RPMI8226 (cell line): ENCODE data around the gene LSM12.
"Not testable (repeated sequence)": the region's sequence is repeated elsewhere in the genome, so short reads cannot be mapped to it uniquely, and the experiment has no call there.

ENCODE experiments used
- DNase-seq: peaks from one replicate; pipeline ENCODE4 v3.0.0-alpha.2; 2015

The LSM12 gene

DNA sequence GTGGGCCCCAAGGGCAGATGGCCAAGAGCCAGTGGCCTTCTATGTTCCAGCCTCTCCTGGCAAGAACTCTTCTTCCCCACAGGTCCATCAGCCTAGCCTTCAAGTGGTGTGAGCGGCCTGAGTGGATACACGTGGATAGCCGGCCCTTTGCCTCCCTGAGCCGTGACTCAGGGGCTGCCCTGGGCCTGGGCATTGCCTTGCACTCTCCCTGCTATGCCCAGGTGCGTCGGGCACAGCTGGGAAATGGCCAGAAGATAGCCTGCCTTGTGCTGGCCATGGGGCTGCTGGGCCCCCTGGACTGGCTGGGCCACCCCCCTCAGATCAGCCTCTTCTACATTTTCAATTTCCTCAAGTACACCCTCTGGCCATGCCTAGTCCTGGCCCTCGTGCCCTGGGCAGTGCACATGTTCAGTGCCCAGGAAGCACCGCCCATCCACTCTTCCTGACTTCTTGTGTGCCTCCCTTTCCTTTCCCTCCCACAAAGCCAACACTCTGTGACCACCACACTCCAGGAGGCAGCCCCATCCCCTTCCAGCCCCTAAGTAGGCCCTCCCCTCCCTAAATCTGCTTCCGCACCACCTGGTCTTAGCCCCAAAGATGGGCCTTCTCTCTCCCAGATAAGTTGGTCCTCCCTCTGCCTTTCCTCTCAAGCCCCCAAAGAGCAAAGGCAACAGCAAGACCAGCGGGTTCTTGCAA is 9.3 kb upstream of the LSM12 start:
- DNase-seq, result no peak

DNA sequence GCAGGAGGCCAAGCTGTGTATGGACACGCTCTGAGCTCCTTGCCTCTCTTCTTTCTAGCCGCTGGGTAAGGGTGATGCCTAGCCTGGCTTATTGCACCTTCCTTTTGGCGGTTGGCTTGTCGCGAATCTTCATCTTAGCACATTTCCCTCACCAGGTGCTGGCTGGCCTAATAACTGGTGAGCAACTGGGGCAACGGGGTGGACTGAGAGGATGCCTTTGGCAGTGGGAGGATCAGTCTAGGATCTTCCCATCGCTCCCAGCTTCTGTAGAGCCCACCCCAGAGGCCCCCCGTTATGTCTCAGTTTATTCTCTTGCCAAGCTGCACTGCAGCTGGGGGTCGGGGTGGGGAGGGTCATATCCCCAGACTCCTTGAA is 8.4 kb upstream of the LSM12 start:
- DNase-seq, result no peak

DNA sequence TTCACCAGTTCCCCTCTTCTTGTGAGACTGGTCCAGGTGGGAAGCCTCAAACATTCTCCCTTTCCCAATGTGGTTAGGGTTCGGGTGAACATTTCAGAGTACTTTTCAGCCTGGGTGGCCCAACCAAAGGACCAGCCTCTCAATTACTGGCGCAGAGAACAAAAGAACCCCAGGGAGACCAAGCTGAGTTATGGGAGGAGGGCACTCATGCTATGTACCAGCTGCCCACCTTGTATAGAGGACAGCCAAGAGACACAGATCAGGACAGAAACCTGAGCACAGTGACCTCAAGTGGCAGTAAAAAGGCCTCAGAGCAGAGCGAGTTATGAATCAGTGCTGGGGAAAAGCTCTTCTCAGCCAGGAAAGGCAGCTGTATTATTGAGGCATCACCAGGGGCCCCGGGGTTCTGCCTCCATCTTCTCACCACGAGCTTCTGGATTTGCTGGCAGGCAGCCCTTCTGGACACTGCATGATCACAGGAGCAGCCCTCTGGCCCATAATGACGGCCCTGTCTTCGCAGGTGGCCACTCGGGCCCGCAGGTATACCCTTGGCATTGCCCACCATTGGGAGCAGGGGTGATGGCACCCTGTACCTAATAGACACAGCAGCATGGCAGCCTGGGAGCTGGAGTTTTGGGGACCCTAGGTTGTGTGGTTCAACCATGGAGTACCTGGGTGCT is 7.9 kb upstream of the LSM12 start:
- no peak for DNase-seq

DNA sequence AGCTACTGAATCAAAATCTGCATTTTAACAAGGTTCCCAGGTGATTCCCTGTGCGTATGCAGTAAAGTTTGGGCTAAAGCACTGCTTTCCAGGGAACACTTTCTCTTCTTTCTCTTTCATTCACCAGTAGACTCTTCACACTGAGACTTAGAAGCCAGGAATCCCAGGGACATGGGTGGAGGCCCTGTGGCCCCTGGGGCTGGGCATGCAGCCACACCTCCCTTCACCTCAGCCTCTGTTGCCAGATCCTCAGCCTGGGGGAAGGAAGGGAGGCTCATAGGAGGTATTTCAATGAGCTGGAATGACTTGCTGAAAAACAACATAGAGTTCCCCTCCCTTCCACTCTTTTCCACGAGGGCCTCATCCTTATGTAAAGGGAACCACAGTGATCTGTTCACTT is 5.3 kb upstream of the LSM12 start:
- DNase-seq, result no peak

DNA sequence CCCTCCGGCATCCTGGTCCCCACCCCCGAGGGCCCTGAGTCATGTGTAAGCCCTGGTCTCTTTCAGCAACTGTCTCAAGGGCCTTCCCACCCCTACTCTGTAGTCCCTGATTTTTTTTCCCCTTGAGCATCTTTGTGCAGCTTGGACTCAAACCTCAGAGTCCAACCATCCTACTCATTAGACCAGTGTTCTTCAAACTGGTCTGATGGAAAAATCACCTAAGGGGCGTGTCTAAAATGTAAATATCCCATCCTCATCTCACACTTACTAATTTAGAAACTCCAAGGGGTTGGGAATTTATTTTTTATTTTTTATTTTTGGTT is 4.7 kb upstream of the LSM12 start:
- no peak for DNase-seq

DNA sequence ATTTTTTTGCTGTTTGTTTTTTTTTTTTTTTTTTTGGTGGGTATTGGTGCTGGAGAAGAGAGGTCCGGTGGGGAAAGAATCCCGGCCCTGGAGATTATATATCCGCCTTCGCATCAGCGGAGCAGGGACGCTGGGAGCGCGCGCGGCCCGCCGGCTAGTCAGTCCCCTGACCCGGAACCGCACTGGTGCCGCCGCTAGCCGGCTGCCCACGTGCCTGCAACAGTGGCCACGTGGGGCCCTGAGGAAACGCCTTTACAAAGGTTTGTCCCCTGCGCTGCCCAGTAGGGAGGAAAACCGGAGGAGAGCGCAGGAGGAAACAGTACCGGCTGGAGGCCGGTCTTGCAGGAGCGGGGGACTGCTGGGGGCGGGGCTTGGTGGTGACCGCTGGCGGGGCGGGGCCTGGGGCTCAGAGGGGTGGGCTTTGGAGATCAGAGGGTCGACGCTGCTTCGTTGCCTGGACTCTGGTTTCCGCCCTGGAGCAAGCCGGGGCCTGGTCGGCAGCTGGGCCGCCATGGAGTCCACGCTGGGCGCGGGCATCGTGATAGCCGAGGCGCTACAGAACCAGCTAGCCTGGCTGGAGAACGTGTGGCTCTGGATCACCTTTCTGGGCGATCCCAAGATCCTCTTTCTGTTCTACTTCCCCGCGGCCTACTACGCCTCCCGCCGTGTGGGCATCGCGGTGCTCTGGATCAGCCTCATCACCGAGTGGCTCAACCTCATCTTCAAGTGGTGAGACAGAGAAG is 4.2 kb upstream of the LSM12 start, which contains the start of gene G6PC3:
TSS of gene G6PC3 (plus strand) at position 281 of the 743 bp plus-strand sequence. CDS start at position 512, 231 bp downstream.
- DNase-seq, result peak; percentile 98

DNA sequence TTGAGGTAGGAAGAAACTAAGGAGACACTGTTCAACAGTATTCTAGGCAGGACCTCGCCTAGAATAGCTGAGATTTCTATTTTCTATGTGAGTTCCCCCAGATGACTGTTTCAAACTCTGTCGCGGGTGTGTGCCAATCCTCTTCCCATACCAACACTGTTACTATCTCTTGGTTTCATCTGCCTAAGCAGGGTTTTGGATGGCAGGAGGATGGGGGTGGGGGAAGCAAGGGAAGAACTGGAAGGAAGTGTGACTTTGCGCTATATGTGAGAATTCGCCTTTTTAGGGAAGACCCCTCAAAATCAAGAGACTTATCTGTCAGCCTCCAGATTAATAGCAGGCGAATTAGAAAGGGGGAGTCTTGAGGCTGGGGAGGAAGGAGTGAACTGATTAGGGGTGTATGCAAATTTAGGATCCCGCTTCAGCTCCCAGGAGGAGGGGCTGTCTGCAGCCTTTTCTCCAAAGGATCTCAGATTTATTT is 3.5 kb upstream of the LSM12 start:
- DNase-seq, result peak; percentile 35

DNA sequence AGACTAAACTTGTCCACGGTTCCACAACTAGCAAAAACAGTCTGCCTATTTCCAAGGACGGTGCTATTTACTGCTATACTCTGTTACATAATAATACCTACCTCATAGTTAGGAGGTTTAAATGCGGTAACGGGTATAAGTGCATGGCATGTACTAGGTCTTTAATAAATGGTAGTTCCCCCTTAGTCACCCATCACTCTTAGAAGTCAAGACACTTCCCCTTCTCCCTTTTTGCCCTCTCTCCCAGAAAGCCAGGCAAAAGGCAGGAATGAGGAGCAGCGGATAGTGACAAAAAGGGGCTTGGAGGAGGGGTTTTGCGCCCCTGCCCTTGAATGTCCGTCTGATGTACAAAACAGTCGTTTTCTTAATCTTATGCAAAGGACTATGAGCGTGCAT is 1.1 kb upstream of the LSM12 start:
- no peak for DNase-seq

DNA sequence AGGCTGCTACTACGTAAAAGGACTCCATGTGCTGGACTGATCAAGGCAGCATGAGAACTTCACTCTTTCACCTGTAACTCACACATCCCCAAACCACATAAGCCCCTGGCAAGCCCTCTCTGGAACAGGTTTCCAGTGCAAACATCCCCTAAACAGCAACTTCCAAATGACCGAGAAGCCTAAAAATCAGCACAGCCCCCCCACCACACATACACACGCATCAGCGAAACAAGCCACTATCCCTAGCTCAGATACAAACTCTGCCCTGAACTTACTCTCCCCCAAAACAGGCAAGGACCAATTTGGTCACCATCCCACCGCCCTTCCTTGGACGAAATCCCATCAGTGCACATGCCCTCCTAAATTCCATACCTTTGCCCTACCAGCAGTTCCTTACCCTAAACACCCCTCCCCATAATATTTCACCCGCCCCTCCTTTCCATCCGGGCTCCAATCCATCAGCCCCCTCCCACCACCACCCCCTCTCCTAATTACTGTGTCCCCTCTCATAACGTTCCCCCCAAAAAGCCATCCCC is 735 bp downstream of the LSM12 start:
- DNase-seq, result peak; percentile 29

DNA sequence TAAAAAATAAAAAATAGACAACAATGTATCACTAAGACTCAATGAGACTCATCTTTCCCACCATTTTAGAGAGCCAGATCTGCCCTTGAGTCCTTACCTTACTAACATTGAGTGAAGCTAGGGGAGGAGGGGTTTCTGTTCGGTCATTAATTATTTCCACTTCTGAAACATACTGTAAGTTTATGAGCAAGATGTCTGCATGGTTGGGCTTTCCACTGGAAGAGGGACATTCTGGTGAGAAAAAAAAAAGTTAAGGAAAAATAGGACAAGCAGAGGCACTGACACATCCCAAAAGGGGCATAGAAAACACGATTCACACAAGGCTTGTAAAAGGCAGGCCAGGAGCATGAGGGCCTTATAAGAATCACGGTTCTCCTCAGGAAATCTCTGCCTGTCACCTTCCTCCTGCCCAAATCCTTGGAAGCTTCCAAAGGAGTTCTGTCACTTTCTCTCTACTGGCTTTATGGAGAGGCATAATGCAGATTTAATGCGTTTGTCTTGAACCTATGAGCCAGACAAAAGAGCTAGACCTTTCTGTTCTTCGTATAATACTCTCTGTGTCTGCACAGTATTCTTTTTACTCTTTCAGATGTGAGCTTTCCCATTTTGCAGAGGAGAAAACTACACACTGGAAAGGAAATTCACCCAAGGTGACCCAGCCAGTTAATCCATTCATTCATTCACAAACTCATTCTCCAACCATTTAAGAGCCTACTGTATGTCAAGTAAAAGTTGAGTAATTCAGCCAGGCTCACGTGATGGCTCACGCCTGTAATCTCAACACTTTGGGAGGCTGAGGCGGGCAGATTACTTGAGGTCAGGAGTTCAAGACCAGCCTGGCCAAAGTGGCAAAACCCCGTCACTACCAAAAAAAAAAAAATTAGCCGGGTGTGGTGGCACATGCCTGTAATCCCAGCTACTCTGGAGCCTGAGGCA is 2.5 kb downstream of the LSM12 start:
- no peak for DNase-seq

DNA sequence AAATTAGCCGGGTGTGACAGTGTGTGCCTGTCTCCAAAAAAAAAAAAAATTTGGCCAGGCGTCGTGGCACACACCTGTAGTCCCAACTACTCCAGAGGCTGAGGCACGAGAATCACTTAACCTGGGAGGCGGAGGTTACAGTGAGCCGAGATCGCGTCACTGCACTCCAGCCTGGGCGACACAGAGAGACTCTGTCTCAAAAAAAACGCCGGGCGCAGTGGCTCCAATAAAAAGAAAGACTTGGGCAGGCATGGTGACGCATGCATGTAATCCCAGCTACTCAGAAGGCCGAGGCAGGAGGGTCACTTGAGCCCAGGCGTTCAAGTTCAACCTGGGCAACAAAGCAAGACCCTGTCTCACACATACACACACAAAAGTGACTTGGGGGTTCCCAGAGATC is 3.6 kb downstream of the LSM12 start:
- DNase-seq, result no peak

DNA sequence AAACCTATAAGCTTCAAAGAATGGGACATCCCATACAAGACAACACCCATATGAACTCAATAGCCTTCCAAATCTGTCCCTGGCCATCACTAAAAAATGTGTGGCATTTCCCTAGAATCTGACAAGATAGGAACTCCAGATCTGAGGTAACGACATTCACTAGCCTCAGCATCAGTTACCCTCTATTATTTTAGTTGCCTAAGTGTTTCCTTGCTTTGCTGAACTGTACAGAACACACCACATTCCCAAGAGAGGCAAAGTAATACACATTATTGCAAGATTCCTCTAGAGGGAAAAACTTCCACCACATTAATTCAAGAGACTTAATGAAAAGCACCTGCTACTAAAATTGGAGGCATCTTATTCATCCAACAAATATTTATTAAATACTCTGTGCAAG is 5.0 kb downstream of the LSM12 start:
- no peak for DNase-seq

DNA sequence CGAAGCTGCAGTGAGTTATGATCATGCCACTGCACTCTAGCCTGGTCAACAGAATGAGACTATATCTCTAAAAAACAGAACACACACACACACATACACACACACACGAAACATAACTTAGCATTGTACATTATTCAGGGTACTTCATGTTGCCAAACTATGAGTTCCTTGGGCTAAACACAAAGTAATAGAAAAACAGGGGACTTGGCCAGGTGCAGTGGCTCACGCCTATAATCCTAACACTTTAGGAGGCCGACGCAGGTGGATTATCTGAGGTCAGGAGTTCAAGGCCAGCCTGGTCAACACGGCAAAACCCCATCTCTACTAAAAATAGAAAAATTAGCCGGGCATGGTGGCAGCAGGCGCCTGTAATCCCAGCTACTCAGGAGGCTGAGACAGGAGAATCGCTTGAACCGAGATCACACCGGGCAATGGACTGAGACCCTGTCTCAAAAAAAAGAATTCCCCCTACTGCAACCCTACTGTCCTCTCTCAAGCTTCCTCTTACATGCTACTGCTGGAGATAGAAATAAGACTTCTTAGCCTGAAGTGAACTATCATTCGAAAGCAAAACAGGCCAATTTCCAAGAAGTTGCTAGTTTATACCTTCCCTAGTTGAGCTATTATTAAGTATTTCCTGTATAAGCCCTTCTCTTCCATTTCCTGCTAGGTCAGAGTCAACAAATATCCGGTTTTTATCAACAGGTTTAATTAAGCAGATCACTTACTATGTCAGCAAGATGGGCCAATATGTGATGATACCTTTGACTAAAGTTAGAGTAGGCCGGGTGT is 7.2 kb downstream of the LSM12 start:
- DNase-seq, result no peak

DNA sequence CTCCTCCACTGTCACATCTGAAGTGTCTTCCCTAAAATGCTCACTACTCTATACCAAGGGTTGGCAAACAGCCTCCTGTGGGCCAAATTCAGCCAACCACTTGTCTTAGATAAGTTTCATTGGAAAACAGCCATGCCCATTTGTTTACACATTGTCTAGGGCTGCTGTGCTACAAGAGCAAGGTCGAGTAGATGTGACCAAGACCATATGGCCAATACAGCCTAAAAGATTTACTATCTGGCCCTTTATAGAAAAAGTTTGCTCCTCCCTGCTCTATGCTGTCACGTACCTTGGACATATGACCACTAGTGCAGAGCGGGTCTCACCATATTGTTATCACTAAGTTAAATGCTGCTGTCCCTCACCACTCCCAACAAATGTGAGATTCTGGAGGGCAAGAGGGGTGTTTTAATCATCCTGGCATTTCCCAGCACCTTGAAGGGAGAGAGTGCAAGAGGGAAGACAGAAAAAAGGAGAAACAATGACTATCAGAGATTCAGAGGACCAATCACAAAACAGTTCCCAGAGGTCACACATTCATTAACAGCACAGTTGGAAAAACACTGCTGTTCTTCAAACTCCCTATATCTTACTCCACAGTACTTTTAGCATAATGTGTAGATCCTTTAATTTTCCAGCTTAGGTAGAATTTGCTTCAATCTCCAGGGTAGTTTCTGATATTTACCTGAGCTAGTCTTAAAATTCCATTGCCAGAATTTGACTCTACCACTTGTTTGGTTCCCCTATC is 13.2 kb downstream of the LSM12 start:
- no peak for DNase-seq

DNA sequence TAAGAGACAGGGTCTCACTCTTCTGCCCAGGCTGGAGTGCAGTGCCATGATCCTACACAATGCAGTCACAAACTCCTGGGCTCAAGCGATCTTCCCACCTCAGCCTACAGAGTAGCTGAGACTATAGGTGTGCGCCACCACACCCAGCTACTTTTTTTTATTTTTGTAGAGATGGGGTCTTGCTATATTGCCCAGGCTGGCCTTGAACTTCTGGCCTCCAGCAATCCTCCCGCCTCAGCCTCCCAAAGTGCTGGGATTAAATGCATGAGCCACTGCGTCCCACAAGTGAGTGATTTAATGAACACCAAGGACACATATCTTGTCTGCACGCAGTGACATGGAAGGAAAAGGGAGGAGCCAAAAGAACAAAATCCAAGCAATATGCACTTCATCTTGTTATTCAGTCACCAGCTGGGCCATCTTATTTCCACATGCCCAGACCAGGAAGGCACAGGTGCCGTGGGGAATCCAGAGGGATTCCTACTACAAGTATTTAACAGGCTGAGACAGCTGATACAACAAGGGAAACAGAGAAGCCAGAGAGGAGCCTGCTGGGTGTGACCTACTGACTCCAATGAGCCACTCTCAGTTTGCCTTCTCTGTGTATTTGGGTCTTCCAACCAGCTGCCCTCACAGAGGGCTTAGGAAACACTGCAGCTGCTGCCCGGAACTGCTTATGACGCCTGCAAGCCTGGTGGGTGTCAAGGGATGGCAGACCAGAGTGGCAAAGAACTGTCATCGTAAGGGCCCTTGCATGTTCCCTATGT is 17.0 kb downstream of the LSM12 start:
- DNase-seq, result no peak

DNA sequence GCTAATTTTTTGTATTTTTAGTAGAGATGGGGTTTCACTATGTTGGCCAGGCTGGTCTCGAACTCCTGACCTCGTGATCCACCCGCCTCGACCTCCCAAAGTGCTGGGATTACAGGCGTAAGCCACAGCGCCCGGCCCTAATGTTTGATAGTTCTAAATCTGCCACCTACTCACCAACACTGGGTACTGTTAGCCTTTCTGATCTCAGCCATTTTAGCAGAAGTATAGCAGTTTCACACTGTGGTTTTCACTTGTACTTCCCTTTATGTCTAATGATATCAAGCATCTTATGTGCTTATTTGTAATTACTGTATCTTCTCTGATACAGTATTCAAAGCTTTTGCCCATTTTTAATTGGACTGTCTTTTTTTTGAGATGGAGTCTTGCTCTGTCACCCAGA is 19.6 kb downstream of the LSM12 start:
- not testable (repeated sequence) for DNase-seq

DNA sequence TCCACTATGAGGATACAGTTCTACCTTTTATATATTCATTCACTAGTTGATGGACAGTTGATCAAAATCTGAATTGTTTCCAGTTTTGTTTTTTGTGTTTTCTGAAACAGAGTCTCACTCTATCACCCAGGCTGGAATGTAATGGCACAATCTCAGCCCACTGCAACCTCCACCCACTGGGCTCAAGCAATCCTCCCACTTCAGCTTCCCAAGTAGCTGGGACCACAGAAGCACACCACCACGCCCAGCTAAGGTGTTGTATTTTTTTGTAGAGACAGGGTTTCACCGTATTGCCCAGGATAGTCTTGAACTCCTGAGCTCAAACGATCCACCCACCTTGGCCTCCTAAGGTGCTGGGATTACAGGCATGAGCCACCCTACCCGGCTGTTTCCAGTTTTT is 21.0 kb downstream of the LSM12 start:
- no peak for DNase-seq

DNA sequence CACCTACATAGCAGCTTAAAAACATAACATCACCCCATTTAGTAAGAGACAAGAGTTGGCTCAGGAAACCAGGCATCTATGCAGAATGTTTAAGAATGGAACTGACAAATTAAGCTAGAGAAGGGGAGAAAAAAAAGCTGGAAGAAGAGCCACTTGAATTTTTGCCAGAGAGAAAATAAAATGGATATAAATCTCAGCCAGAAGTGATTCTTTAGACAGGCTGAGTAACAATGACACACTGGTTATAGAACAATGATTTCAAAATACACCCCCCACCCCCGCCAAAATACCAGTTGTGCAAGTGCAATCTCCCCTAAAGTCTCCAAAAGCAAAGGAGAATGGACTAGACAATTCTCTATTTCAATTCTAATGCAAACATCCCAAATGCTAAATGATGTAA is 22.4 kb downstream of the LSM12 start:
- DNase-seq, result no peak

DNA sequence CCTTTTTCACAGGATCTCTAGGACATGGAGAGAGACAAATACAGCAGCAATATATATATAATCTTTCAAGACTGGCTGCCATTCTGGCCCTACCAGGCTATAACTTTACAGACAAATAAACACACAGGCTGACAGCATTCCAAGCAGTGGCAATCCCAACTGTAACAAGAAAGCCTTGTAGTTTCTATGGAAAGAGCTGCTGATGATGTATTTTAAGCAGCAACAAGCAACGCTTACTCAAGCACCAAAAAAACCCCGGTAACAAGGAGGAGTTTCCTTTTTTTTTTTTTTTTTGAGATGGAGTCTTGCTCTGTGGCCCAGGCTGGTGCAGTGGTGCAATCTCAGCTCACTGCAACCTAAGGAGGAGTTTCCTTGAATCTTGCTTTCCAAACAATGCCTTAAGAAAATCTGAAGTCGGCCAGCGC is 23.2 kb downstream of the LSM12 start:
- DNase-seq, result no peak
